GM23338 (cell line): ENCODE data around the gene NANOS2. TPM values are rescaled to one million over a fixed set of nuclear protein-coding genes. Genes with fewer than 3 reads are reported as not detected.

Source experiments
- ATAC-seq: fragments of 200-7000 bp; cut with Tn5 transposase; 3 replicates; pipeline ENCODE4 v1.9.1; 2020
- DNase-seq: peaks from one replicate; pipeline ENCODE4 v3.0.0-alpha.2; 2015; ENCODE audit warnings: low spot score
- H2AFZ ChIP-seq: fragments of 200-600 bp; sonication (generic); 2 replicates; pipeline ENCODE4 v1.8.0; 2016; ENCODE audit warnings: antibody characterized with exemption, mild to moderate bottlenecking, moderate library complexity
- H3F3A ChIP-seq: fragments of 200-600 bp; sonication (generic); replicated peaks from 2 replicates; pipeline ENCODE4 v1.8.0; 2017; ENCODE audit warnings: antibody characterized with exemption, mixed run types, low read depth
- H3K27ac ChIP-seq: fragments of 200-600 bp; sonication (generic); 2 replicates; pipeline ENCODE4 v1.6.1; 2016; ENCODE audit warnings: low read depth
- H3K27me3 ChIP-seq: fragments of 200-600 bp; sonication (generic); 2 replicates; pipeline ENCODE4 v1.8.0; 2016; ENCODE audit warnings: mild to moderate bottlenecking, mixed run types, moderate library complexity; ENCODE audit not compliant: insufficient read depth
- H3K36me3 ChIP-seq: fragments of 200-600 bp; sonication (generic); 2 replicates; pipeline ENCODE4 v1.8.0; 2016; ENCODE audit warnings: mild to moderate bottlenecking; ENCODE audit not compliant: insufficient read depth
- H3K4me1 ChIP-seq: fragments of 200-600 bp; sonication (generic); 2 replicates; pipeline ENCODE4 v1.8.0; 2016; ENCODE audit warnings: mild to moderate bottlenecking, moderate library complexity; ENCODE audit not compliant: insufficient read depth
- H3K4me2 ChIP-seq: fragments of 200-600 bp; sonication (generic); 2 replicates; pipeline ENCODE4 v1.7.1; 2017; ENCODE audit warnings: mixed run types
- H3K4me3 ChIP-seq: fragments of 200-600 bp; sonication (generic); 2 replicates; pipeline ENCODE4 v1.6.1; 2016; ENCODE audit warnings: mixed run types
- H3K79me2 ChIP-seq: fragments of 200-600 bp; sonication (generic); replicated peaks from 2 replicates; pipeline ENCODE4 v1.8.0; 2017; ENCODE audit warnings: mild to moderate bottlenecking; ENCODE audit not compliant: insufficient read depth
- H3K9me2 ChIP-seq: fragments of 200-600 bp; sonication (generic); 2 replicates; pipeline ENCODE4 v1.8.0; 2017; ENCODE audit not compliant: insufficient read depth
- H4K20me1 ChIP-seq: fragments of 200-600 bp; sonication (generic); replicated peaks from 2 replicates; pipeline ENCODE4 v1.8.0; 2017; ENCODE audit warnings: mild to moderate bottlenecking; ENCODE audit not compliant: insufficient read depth
- H3K27ac Mint-ChIP-seq: 2 replicates; pipeline ENCODE4 v1.8.0; 2020; ENCODE audit warnings: inconsistent platforms, mild to moderate bottlenecking, moderate library complexity, mixed read lengths
- H3K27me3 Mint-ChIP-seq: 3 replicates; pipeline ENCODE4 v1.8.0; 2022; ENCODE audit warnings: low read depth, mild to moderate bottlenecking, moderate library complexity, mixed read lengths, inconsistent platforms; ENCODE audit not compliant: insufficient read depth, poor library complexity
- H3K36me3 Mint-ChIP-seq: 3 replicates; pipeline ENCODE4 v1.8.0; 2021; ENCODE audit warnings: low read depth, mild to moderate bottlenecking, inconsistent platforms, moderate library complexity, mixed read lengths
- H3K4me1 Mint-ChIP-seq: 3 replicates; pipeline ENCODE4 v1.8.0; 2020; ENCODE audit warnings: mild to moderate bottlenecking, inconsistent platforms, mixed read lengths
- H3K4me3 Mint-ChIP-seq: 3 replicates; pipeline ENCODE4 v1.8.0; 2021; ENCODE audit warnings: moderate library complexity, mild to moderate bottlenecking, inconsistent platforms, mixed read lengths
- H3K9me3 Mint-ChIP-seq: 3 replicates; pipeline ENCODE4 v1.8.0; 2020; ENCODE audit warnings: moderate library complexity, mild to moderate bottlenecking, inconsistent platforms, mixed read lengths
- CREB1 ChIP-seq: fragments of 250-450 bp; sonication (Bioruptor Pico); IDR thresholded peaks from 2 replicates; pipeline ENCODE4 v1.5.0; 2020; ENCODE audit warnings: low read depth, mild to moderate bottlenecking, moderate library complexity
- ETS1 ChIP-seq: IDR thresholded peaks from 2 replicates; pipeline ENCODE4 v1.6.1; 2016; ENCODE audit warnings: antibody characterized with exemption
- POLR2AphosphoS5 ChIP-seq: IDR thresholded peaks from 2 replicates; pipeline ENCODE4 v1.6.1; 2016; ENCODE audit warnings: antibody characterized with exemption, low read depth
- ZNF114 ChIP-seq: fragments of 250-450 bp; sonication (Bioruptor Pico); IDR thresholded peaks from 2 replicates; pipeline ENCODE4 v1.5.0; 2020; ENCODE audit warnings: mild to moderate bottlenecking, moderate library complexity
- ZNF331 ChIP-seq: fragments of 250-450 bp; sonication (Bioruptor Pico); IDR thresholded peaks from 2 replicates; pipeline ENCODE4 v1.5.0; 2020; ENCODE audit warnings: low read depth, mild to moderate bottlenecking, moderate library complexity
- ZNF462 ChIP-seq: fragments of 250-450 bp; sonication (Bioruptor Pico); IDR thresholded peaks from 2 replicates; pipeline ENCODE4 v1.5.0; 2020; ENCODE audit warnings: mild to moderate bottlenecking, moderate library complexity
- polyA plus RNA-seq: library from polyadenylated mRNA; unstranded; fragments of >200 nt; fragmentation: Nextera tagmentation; extraction: Ambion mirVana; gene quantifications from 2 replicates; pipeline ENCODE4 v1.2.1, GENCODE V29; 2016
- total RNA-seq: library from RNA; depleted of rRNA; stranded (reverse); fragments of >200 nt; shearing (Covaris generic); gene quantifications from 2 replicates; pipeline ENCODE4 v1.2.3, GENCODE V29; 2014
- TF ChIP-seq, protein P1 (sequence below): IDR thresholded peaks from one replicate; pipeline ENCODE4 v1.6.1; 2018; ENCODE audit warnings: antibody characterized with exemption; ENCODE audit not compliant: unreplicated experiment

NANOS2 gene
- total and polyA plus RNA-seq, 2 experiments from 2014 or later = 0.11 to 0.14 TPM

DNA sequence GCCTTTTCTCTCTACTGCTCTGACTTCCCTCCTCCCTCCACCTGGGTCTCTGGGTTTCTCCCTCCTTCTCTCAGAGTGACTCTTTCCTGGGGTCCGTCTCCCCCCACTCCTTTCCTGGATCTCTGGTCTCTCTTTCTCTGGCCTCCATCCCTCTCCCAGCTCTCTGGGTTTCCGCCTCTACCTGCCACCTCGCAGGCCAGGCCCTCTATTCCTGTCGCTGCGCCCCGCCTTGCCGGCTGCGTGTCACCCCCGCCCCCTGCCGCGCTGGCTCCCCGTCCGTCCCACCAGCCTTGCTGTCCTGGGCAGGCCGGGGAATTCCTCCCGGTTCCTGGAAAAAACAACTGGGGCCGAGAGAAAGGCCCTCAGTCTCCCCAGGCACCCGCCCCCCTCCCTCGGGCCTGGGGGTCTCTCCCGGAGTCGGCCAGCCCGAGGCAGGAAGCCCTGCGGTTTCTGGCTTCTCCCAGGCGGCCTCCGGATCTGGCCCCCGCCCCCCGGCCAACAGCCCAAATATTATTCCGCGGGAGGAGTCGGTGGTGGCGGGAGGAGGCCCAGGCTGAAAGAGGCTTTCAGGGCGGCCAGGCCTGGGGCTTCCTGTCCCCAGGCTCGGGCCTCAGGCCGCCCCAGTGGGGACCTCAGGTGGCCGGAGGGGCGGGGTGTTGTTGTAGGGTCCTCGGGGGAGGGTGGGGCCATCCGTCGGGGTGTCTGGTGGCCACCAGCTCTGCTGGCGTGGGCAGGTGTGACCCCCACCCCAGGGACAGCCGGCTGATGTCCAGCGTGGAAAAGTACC lies 38.0 kb downstream of the NANOS2 start:
- DNase-seq (peak; percentile 75), ATAC-seq (peak; percentile 68)
- Mint-ChIP-seq H3K9me3 (no peaks in the 10 kb centered on the region), H3K27ac (peak overlapping the region; percentile 10), H3K4me3 (peak overlapping the region; percentile 69), H3K27me3 (peaks cover 22% of the 10 kb centered on the region), H3K36me3 (peaks cover 16% of the 10 kb centered on the region), H3K4me1 (peaks cover 46% of the 10 kb centered on the region)
- Histone ChIP-seq H4K20me1 (no peaks in the 10 kb centered on the region; the same call in 1 of the 2 replicates), H3K4me2 (peak overlapping the region; percentile 90), H2AFZ (peak overlapping the region; percentile 90), H3K4me3 (peak overlapping the region; percentile 62), H3K79me2 (no peaks in the 10 kb centered on the region), H3F3A (peaks cover 14% of the 10 kb centered on the region; the same call in 1 of the 2 replicates), H3K36me3 (no peaks in the 10 kb centered on the region), H3K27ac (peak overlapping the region; percentile 66; the same call in 1 of the 2 replicates), H3K9me2 (0 out of 2 replicates have a peak, but pooled peaks cover 4% of the 10 kb centered on the region), H3K4me1 (peaks cover 14% of the 10 kb centered on the region), H3K27me3 (no peaks in the 10 kb centered on the region)
- TF ChIP-seq ETS1 (no peak), CREB1 (CRISPR knock-in tag) (0 out of 2 replicates have a peak, but pooled peaks have one; percentile 25), ZNF114 (CRISPR knock-in tag) (no peak), ZNF331 (CRISPR knock-in tag) (no peak), POLR2AphosphoS5 (peak; percentile 29; the same call in 1 of the 2 replicates), ZNF462 (CRISPR knock-in tag) (no peak)
- TF ChIP-seq, protein P1, sequence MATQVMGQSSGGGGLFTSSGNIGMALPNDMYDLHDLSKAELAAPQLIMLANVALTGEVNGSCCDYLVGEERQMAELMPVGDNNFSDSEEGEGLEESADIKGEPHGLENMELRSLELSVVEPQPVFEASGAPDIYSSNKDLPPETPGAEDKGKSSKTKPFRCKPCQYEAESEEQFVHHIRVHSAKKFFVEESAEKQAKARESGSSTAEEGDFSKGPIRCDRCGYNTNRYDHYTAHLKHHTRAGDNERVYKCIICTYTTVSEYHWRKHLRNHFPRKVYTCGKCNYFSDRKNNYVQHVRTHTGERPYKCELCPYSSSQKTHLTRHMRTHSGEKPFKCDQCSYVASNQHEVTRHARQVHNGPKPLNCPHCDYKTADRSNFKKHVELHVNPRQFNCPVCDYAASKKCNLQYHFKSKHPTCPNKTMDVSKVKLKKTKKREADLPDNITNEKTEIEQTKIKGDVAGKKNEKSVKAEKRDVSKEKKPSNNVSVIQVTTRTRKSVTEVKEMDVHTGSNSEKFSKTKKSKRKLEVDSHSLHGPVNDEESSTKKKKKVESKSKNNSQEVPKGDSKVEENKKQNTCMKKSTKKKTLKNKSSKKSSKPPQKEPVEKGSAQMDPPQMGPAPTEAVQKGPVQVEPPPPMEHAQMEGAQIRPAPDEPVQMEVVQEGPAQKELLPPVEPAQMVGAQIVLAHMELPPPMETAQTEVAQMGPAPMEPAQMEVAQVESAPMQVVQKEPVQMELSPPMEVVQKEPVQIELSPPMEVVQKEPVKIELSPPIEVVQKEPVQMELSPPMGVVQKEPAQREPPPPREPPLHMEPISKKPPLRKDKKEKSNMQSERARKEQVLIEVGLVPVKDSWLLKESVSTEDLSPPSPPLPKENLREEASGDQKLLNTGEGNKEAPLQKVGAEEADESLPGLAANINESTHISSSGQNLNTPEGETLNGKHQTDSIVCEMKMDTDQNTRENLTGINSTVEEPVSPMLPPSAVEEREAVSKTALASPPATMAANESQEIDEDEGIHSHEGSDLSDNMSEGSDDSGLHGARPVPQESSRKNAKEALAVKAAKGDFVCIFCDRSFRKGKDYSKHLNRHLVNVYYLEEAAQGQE = no peak
